IMR-90 (cell line): ENCODE data around the gene DHX57. TPM values are rescaled to one million over a fixed set of nuclear protein-coding genes. Genes with fewer than 3 reads are reported as not detected.
A peak's percentile ranks its signal among the peaks of the same experiment; 100 is the strongest.

Experiments
- ATAC-seq: fragments of 200-7000 bp; cut with Tn5 transposase; 2 replicates; pipeline ENCODE4 v1.9.1; 2020; ENCODE audit warnings: low read depth, mild to moderate bottlenecking, moderate library complexity
- BruUV-seq: library from RNA; stranded (reverse); fragments of 400-500 nt; replicated peaks from 2 replicates; lab custom pipeline; 2021; lab: Mats Ljungman, UMichigan
- CTCF ChIA-PET: fragments of 300-600 bp; formaldehyde crosslinking; extraction: SDS; loops from one replicate; lab custom pipeline; 2021; ENCODE audit warnings: antibody characterized with exemption; lab: Yijun Ruan, JAX
- POLR2A ChIA-PET: fragments of 300-600 bp; sonication (Branson Sonifier 250); formaldehyde crosslinking; loops from one replicate; lab custom pipeline; 2022; ENCODE audit warnings: antibody characterized with exemption; ENCODE audit not compliant: unreplicated experiment; lab: Charles Lee
- DNase-seq: peaks from one replicate; pipeline ENCODE4 v3.0.0; 2013
- H2AFZ ChIP-seq: replicated peaks from 2 replicates; pipeline ENCODE3; 2013; ENCODE audit warnings: low read length, mild to moderate bottlenecking; ENCODE audit not compliant: poor library complexity
- H2AK5ac ChIP-seq: 2 replicates; pipeline ENCODE4 v1.6.1; 2013; ENCODE audit warnings: low read depth, low read length, inconsistent platforms
- H2AK9ac ChIP-seq: replicated peaks from 2 replicates; pipeline ENCODE3; 2013; ENCODE audit warnings: mild to moderate bottlenecking, low read depth, low read length, moderate library complexity; ENCODE audit not compliant: poor library complexity
- H2BK120ac ChIP-seq: 2 replicates; pipeline ENCODE4 v1.6.1; 2013; ENCODE audit warnings: low read depth, low read length, inconsistent platforms
- H2BK15ac ChIP-seq: 3 replicates; pipeline ENCODE4 v1.6.1; 2013; ENCODE audit warnings: low read depth, low read length, inconsistent platforms
- H2BK20ac ChIP-seq: 2 replicates; pipeline ENCODE4 v1.6.1; 2013; ENCODE audit warnings: low read depth, mild to moderate bottlenecking, inconsistent platforms, low read length, moderate library complexity
- H2BK5ac ChIP-seq: 2 replicates; pipeline ENCODE4 v1.6.1; 2013; ENCODE audit warnings: mild to moderate bottlenecking, low read depth, low read length, inconsistent platforms; ENCODE audit not compliant: poor library complexity, severe bottlenecking
- H3K14ac ChIP-seq: replicated peaks from 2 replicates; pipeline ENCODE4 v1.6.1; 2013; ENCODE audit warnings: low read depth, low read length, inconsistent platforms
- H3K18ac ChIP-seq: 2 replicates; pipeline ENCODE4 v1.6.1; 2013; ENCODE audit warnings: low read depth, low read length, control low read depth
- H3K23ac ChIP-seq: 2 replicates; pipeline ENCODE4 v1.6.1; 2013; ENCODE audit warnings: low read depth, low read length, inconsistent platforms
- H3K27ac ChIP-seq: 2 replicates; pipeline ENCODE4 v1.5.1; 2013; ENCODE audit warnings: mild to moderate bottlenecking, control low read depth, low read length; ENCODE audit not compliant: insufficient read depth
- H3K27me3 ChIP-seq: 2 replicates; pipeline ENCODE4 v1.6.1; 2013; ENCODE audit warnings: low read length; ENCODE audit not compliant: control insufficient read depth, insufficient read depth
- H3K36me3 ChIP-seq: 2 replicates; pipeline ENCODE4 v1.6.1; 2013; ENCODE audit warnings: low read length, mixed read lengths; ENCODE audit not compliant: control insufficient read depth, insufficient read depth
- H3K4ac ChIP-seq: 2 replicates; pipeline ENCODE4 v1.6.1; 2013; ENCODE audit warnings: low read depth, low read length, inconsistent platforms
- H3K4me1 ChIP-seq: 2 replicates; pipeline ENCODE4 v1.6.1; 2013; ENCODE audit warnings: low read length, mixed read lengths; ENCODE audit not compliant: control insufficient read depth, insufficient read depth
- H3K4me2 ChIP-seq: 2 replicates; pipeline ENCODE4 v1.6.1; 2013; ENCODE audit warnings: low read depth, mild to moderate bottlenecking, control low read depth, low read length, moderate library complexity
- H3K4me3 ChIP-seq: 2 replicates; pipeline ENCODE4 v1.5.1; 2013; ENCODE audit warnings: low read depth, mild to moderate bottlenecking, control low read depth, low read length, moderate library complexity; ENCODE audit not compliant: insufficient read depth
- H3K56ac ChIP-seq: 2 replicates; pipeline ENCODE4 v1.6.1; 2013; ENCODE audit warnings: low read length, inconsistent platforms; ENCODE audit not compliant: insufficient read depth; ENCODE audit errors: extremely low read depth
- H3K79me1 ChIP-seq, 2 experiments: 2 replicates each; pipeline ENCODE4 v1.6.1; 2013; ENCODE audit warnings: low read length in 2 of 2, inconsistent platforms in 1 of 2, low read depth in 1 of 2
- H3K9ac ChIP-seq: 2 replicates; pipeline ENCODE4 v1.6.1; 2013; ENCODE audit warnings: low read depth, low read length, control low read depth
- H3K9me1 ChIP-seq: 2 replicates; pipeline ENCODE4 v1.6.1; 2013; ENCODE audit warnings: low read length, inconsistent platforms; ENCODE audit not compliant: insufficient read depth
- H3K9me3 ChIP-seq: 2 replicates; pipeline ENCODE4 v1.6.1; 2013; ENCODE audit warnings: low read length; ENCODE audit not compliant: control insufficient read depth, insufficient read depth
- H4K20me1 ChIP-seq: 2 replicates; pipeline ENCODE4 v1.6.1; 2013; ENCODE audit warnings: low read length, inconsistent platforms; ENCODE audit not compliant: insufficient read depth
- H4K5ac ChIP-seq: 2 replicates; pipeline ENCODE4 v1.6.1; 2013; ENCODE audit warnings: mild to moderate bottlenecking, low read depth, low read length, control low read depth
- H4K8ac ChIP-seq, 2 experiments: 2 replicates each; pipeline ENCODE4 v1.6.1; 2013; ENCODE audit warnings: low read depth in 2 of 2, low read length in 2 of 2, control low read depth in 1 of 2, inconsistent platforms in 1 of 2
- H4K91ac ChIP-seq: 2 replicates; pipeline ENCODE4 v1.6.1; 2013; ENCODE audit warnings: low read depth, low read length, inconsistent platforms; ENCODE audit not compliant: insufficient read depth
- BHLHE40 ChIP-seq: fragments of 150-350 bp; IDR thresholded peaks from 2 replicates; pipeline ENCODE4 v1.6.1; 2016; ENCODE audit warnings: mild to moderate bottlenecking, low read depth, low read length
- CEBPB ChIP-seq: IDR thresholded peaks from 2 replicates; pipeline ENCODE4 v1.6.1; 2012; ENCODE audit warnings: low read depth, low read length, improper control_type of control experiment
- CHD1 ChIP-seq: IDR thresholded peaks from 2 replicates; pipeline ENCODE4 v1.6.1; 2012; ENCODE audit warnings: low read depth, low read length, improper control_type of control experiment
- ELK1 ChIP-seq: fragments of 150-350 bp; IDR thresholded peaks from 2 replicates; pipeline ENCODE4 v1.6.1; 2016; ENCODE audit warnings: low read depth, mild to moderate bottlenecking, low read length, moderate library complexity, borderline replicate concordance
- FOS ChIP-seq: fragments of 150-350 bp; IDR thresholded peaks from 2 replicates; pipeline ENCODE4 v1.6.1; 2016; ENCODE audit warnings: low read depth, low read length
- MAZ ChIP-seq: IDR thresholded peaks from 2 replicates; pipeline ENCODE4 v1.6.1; 2012; ENCODE audit warnings: low read depth, mild to moderate bottlenecking, low read length, improper control_type of control experiment, moderate library complexity, borderline replicate concordance
- MXI1 ChIP-seq: IDR thresholded peaks from 2 replicates; pipeline ENCODE4 v1.6.1; 2012; ENCODE audit warnings: low read depth, mild to moderate bottlenecking, low read length, moderate library complexity, borderline replicate concordance
- NFE2L2 ChIP-seq: fragments of 150-350 bp; IDR thresholded peaks from 2 replicates; pipeline ENCODE4 v1.6.1; 2016; ENCODE audit warnings: low read depth, mild to moderate bottlenecking, low read length
- RAD21 ChIP-seq: IDR thresholded peaks from 2 replicates; pipeline ENCODE4 v1.6.1; 2012; ENCODE audit warnings: low read length, improper control_type of control experiment
- RCOR1 ChIP-seq: IDR thresholded peaks from 2 replicates; pipeline ENCODE4 v1.6.1; 2012; ENCODE audit warnings: mild to moderate bottlenecking, low read length, improper control_type of control experiment; ENCODE audit not compliant: insufficient replicate concordance
- RFX5 ChIP-seq: IDR thresholded peaks from 2 replicates; pipeline ENCODE4 v1.8.0; 2012; ENCODE audit warnings: low read depth, mild to moderate bottlenecking, low read length, moderate library complexity
- WGBS, 2 experiments: methylation state at CpG; one replicate each; pipeline versions ENCODE4 v1.1.5 to v1.1.7; 2013; ENCODE audit warnings: missing lambda C conversion rate in 2 of 2; ENCODE audit not compliant: insufficient read length in 1 of 2; ENCODE audit errors: extremely low coverage in 2 of 2; 5-methylcytosine and 5-hydroxymethylcytosine counted together
- dilution Hi-C: fragments of 300-500 bp; cut with HindIII; formaldehyde crosslinking; loops from one replicate; pipeline ENCODE4 v1.14.3; 2018; ENCODE audit warnings: low sequenced_read_pairs; ENCODE audit not compliant: unreplicated experiment
- in situ Hi-C: fragments of 300-500 bp; cut with MboI; formaldehyde crosslinking; loops from 3 replicates; pipeline ENCODE4 v1.14.3; 2019; ENCODE audit warnings: low sequenced_read_pairs, inconsistent platforms, mixed read lengths
- intact Hi-C: fragments of 100-400 bp; cut with micrococcal nuclease; formaldehyde crosslinking; loops from 2 replicates; pipeline ENCODE4 v1.10.0; 2022
- polyA plus RNA-seq, 3 experiments: library from polyadenylated mRNA; depleted of rRNA; stranded (reverse); fragments of >200 nt; gene quantifications; 2 replicates each; pipeline ENCODE4 v1.2.3, GENCODE V29; 2012; ENCODE audit warnings: low replicate concordance in 1 of 3
- total RNA-seq: library from RNA; depleted of rRNA; stranded (reverse); fragments of >200 nt; gene quantifications from 2 replicates; pipeline ENCODE4 v1.2.3, GENCODE V29; 2012
- TF ChIP-seq, protein P1 (sequence below): conservative IDR thresholded peaks from 2 replicates; pipeline ENCODE4 v1.5.1; 2012; ENCODE audit warnings: mild to moderate bottlenecking, low read depth, low read length, improper control_type of control experiment

The DHX57 gene
- total and polyA plus RNA-seq, 2 of the 4 experiments (the other 2 are of a cell fraction) = 9.5 to 24.4 TPM

- H3K4ac ChIP-seq = no peak overlapping the region
- no peaks in the 10 kb centered on the region for H4K20me1 ChIP-seq
- no peak overlapping the region for H2AK5ac ChIP-seq
- ATAC-seq (no peak), DNase-seq (no peak)
- H4K5ac ChIP-seq = no peak overlapping the region
- no peaks in the 10 kb centered on the region for H3K79me1 ChIP-seq
- no peak overlapping the region for H2BK120ac ChIP-seq
- in situ Hi-C loops (no loop called here), intact Hi-C loops (no loop called here), dilution Hi-C loops (no loop called here)
- TF ChIP-seq RFX5 (no peak), RCOR1 (no peak), ELK1 (no peak), FOS (no peak), NFE2L2 (no peak), MAZ (no peak), RAD21 (no peak), CEBPB (no peak), MXI1 (no peak), CHD1 (no peak), BHLHE40 (no peak)
- TF ChIP-seq, protein P1, sequence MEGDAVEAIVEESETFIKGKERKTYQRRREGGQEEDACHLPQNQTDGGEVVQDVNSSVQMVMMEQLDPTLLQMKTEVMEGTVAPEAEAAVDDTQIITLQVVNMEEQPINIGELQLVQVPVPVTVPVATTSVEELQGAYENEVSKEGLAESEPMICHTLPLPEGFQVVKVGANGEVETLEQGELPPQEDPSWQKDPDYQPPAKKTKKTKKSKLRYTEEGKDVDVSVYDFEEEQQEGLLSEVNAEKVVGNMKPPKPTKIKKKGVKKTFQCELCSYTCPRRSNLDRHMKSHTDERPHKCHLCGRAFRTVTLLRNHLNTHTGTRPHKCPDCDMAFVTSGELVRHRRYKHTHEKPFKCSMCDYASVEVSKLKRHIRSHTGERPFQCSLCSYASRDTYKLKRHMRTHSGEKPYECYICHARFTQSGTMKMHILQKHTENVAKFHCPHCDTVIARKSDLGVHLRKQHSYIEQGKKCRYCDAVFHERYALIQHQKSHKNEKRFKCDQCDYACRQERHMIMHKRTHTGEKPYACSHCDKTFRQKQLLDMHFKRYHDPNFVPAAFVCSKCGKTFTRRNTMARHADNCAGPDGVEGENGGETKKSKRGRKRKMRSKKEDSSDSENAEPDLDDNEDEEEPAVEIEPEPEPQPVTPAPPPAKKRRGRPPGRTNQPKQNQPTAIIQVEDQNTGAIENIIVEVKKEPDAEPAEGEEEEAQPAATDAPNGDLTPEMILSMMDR = no peak
- H4K8ac ChIP-seq = no peak overlapping the region
- no peak overlapping the region for H3K23ac ChIP-seq
- H3K56ac ChIP-seq = no peak overlapping the region
- no peak overlapping the region for H3K9ac ChIP-seq
- H3K18ac ChIP-seq = no peak overlapping the region
- no peak overlapping the region for H4K91ac ChIP-seq
- ChIA-PET CTCF (no interaction called here), POLR2A (no interaction called here)
- H2AFZ ChIP-seq = no peak overlapping the region
- no peaks in the 10 kb centered on the region for H3K9me3 ChIP-seq
- H2BK20ac ChIP-seq = no peak overlapping the region
- H3K4me2 ChIP-seq = no peak overlapping the region
- BruUV-seq = TSS peak; percentile 95
- no peak overlapping the region for H2BK15ac ChIP-seq
- H2BK5ac ChIP-seq = no peak overlapping the region
- H3K14ac ChIP-seq = no peak overlapping the region
- H3K4me3 ChIP-seq = no peak overlapping the region
- H3K27me3 ChIP-seq = no peaks in the 10 kb centered on the region
- H2AK9ac ChIP-seq = no peak overlapping the region
- no CpG with 5 or more reads among the region's 3 CpGs for WGBS, 2 experiments
- peaks cover 13% of the 10 kb centered on the region for H3K36me3 ChIP-seq
- 0 out of 2 replicates have a peak, but pooled peaks cover 4% of the 10 kb centered on the region for H3K9me1 ChIP-seq
- H3K27ac ChIP-seq = no peak overlapping the region
- no peaks in the 10 kb centered on the region for H3K4me1 ChIP-seq
Observed at GRCh38 chr2:38797953-38798352, 77.8 kb downstream of the DHX57 start.
